C4-2B (cell line): ENCODE measurements around the gene KCNS3.

Source experiments
- ZFX ChIP-seq: fragments of 450-650 bp; IDR thresholded peaks from 2 replicates; pipeline ENCODE4 v1.6.1; 2017
- TF ChIP-seq, protein P1 (sequence below): fragments of 450-650 bp; conservative IDR thresholded peaks from 2 replicates; pipeline ENCODE4 v1.5.1; 2017; ENCODE audit warnings: mild to moderate bottlenecking

DNA sequence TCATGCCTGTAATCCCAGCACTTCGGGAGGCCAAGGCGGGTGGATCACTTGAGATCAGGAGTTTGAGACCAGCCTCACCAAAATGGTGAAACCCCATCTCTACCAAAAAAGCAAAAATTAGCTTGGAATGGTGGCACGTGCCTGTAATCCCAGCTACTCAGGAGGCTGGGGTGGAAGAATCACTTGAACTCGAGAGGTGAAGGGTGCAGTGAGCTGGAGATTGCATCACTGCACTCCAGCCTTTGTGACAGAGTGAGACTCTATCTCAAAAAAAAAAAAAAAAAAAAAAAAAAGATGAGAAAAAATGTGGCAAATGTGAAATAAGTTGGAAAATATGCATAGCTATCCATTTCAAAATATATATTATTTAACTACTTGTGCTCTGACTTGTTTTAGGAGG, 65.0 kb downstream of the KCNS3 start:
- TF ChIP-seq, protein P1, sequence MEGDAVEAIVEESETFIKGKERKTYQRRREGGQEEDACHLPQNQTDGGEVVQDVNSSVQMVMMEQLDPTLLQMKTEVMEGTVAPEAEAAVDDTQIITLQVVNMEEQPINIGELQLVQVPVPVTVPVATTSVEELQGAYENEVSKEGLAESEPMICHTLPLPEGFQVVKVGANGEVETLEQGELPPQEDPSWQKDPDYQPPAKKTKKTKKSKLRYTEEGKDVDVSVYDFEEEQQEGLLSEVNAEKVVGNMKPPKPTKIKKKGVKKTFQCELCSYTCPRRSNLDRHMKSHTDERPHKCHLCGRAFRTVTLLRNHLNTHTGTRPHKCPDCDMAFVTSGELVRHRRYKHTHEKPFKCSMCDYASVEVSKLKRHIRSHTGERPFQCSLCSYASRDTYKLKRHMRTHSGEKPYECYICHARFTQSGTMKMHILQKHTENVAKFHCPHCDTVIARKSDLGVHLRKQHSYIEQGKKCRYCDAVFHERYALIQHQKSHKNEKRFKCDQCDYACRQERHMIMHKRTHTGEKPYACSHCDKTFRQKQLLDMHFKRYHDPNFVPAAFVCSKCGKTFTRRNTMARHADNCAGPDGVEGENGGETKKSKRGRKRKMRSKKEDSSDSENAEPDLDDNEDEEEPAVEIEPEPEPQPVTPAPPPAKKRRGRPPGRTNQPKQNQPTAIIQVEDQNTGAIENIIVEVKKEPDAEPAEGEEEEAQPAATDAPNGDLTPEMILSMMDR, result no peak
- no peak for TF ChIP-seq ZFX
